SHP77 treated with DMSO at 0.1 percent for 48 hours (cell line): Measurements from ENCODE around the gene ATG16L1.
"Not testable (repeated sequence)": the region's sequence is repeated elsewhere in the genome, so short reads cannot be mapped to it uniquely, and the experiment has no call there.

Source experiments
- DNase-seq: peaks from one replicate; lab custom pipeline; 2025; lab: John Stamatoyannopoulos, UW

ATG16L1 gene

GRCh38 chr2:233332125-233332524 lies 80.7 kb downstream of the ATG16L1 start:
- no peak for DNase-seq

GRCh38 chr2:233334915-233335314 lies 83.4 kb downstream of the ATG16L1 start:
- DNase-seq: no peak

- DNase-seq: not testable (repeated sequence)
These were observed 84.6 kb downstream of the ATG16L1 start for GRCh38 chr2:233336091-233336490.

- DNase-seq: no peak
These were observed 85.1 kb downstream of the ATG16L1 start for GRCh38 chr2:233336541-233336940.

GRCh38 chr2:233338046-233338445 lies 86.6 kb downstream of the ATG16L1 start:
- no peak for DNase-seq

- no peak for DNase-seq
These were observed 87.4 kb downstream of the ATG16L1 start for GRCh38 chr2:233338812-233339368.

- DNase-seq: no peak
These were observed 88.0 kb downstream of the ATG16L1 start for GRCh38 chr2:233339427-233339826.

GRCh38 chr2:233341296-233341695 lies 89.8 kb downstream of the ATG16L1 start:
- no peak for DNase-seq

- DNase-seq: no peak
These were observed 90.8 kb downstream of the ATG16L1 start for GRCh38 chr2:233342301-233342700.

- no peak for DNase-seq
These were observed 91.8 kb downstream of the ATG16L1 start for GRCh38 chr2:233343171-233343705.
